GM18868 (cell line): ENCODE measurements around the gene SPINK1.
"Not testable (repeated sequence)": the region's sequence is repeated elsewhere in the genome, so short reads cannot be mapped to it uniquely, and the experiment has no call there.

ENCODE experiments used
- ATAC-seq: cut with Tn5 transposase; IDR thresholded peaks from one replicate; pipeline ENCODE4 v1.9.1; 2021; ENCODE audit warnings: mild to moderate bottlenecking, moderate library complexity; ENCODE audit not compliant: unreplicated experiment

Gene SPINK1

GRCh38 chr5:147854894-147855773, 23.7 kb upstream of the SPINK1 start:
- no peak for ATAC-seq

- no peak for ATAC-seq
Observed at GRCh38 chr5:147854331-147854730, 22.9 kb upstream of the SPINK1 start.

- no peak for ATAC-seq
Observed at GRCh38 chr5:147853372-147853987, 22.0 kb upstream of the SPINK1 start.

- ATAC-seq: no peak
Observed at GRCh38 chr5:147852365-147852764, 20.9 kb upstream of the SPINK1 start.

GRCh38 chr5:147851578-147851977, 20.1 kb upstream of the SPINK1 start:
- no peak for ATAC-seq

- ATAC-seq: no peak
Observed at GRCh38 chr5:147849226-147849625, 17.8 kb upstream of the SPINK1 start.

- no peak for ATAC-seq
Observed at GRCh38 chr5:147845618-147846017, 14.1 kb upstream of the SPINK1 start.

GRCh38 chr5:147844846-147845245, 13.4 kb upstream of the SPINK1 start:
- ATAC-seq: no peak

GRCh38 chr5:147842869-147843268, 11.4 kb upstream of the SPINK1 start:
- no peak for ATAC-seq

GRCh38 chr5:147836439-147836838, 5.0 kb upstream of the SPINK1 start:
- no peak for ATAC-seq

- ATAC-seq: no peak
Observed at GRCh38 chr5:147835386-147835798, 3.9 kb upstream of the SPINK1 start.

GRCh38 chr5:147832541-147832940, 1.1 kb upstream of the SPINK1 start:
- no peak for ATAC-seq

GRCh38 chr5:147830035-147830434, 1.4 kb downstream of the SPINK1 start:
- no peak for ATAC-seq

- ATAC-seq: not testable (repeated sequence)
Observed at GRCh38 chr5:147827017-147827416, 4.5 kb downstream of the SPINK1 start.

- ATAC-seq: no peak
Observed at GRCh38 chr5:147826361-147826760, 5.1 kb downstream of the SPINK1 start.

- peak; percentile 94 for ATAC-seq
Observed at GRCh38 chr5:147822686-147823491, 8.6 kb downstream of the SPINK1 start.

GRCh38 chr5:147822222-147822621, 9.2 kb downstream of the SPINK1 start:
- not testable (repeated sequence) for ATAC-seq

- no peak for ATAC-seq
Observed at GRCh38 chr5:147821766-147822165, 9.7 kb downstream of the SPINK1 start.

- ATAC-seq: no peak
Observed at GRCh38 chr5:147819261-147819770, 12.2 kb downstream of the SPINK1 start.

GRCh38 chr5:147818290-147818689, 13.2 kb downstream of the SPINK1 start:
- no peak for ATAC-seq

- ATAC-seq: no peak
Observed at GRCh38 chr5:147813696-147814095, 17.8 kb downstream of the SPINK1 start.
